NB4 (cell line): ENCODE results near the gene OPCML.

Source experiments
- CTCF ChIP-seq: IDR thresholded peaks from one replicate; pipeline ENCODE4 v1.5.1; 2012; ENCODE audit warnings: low read depth, low read length
- MYC ChIP-seq: IDR thresholded peaks from 2 replicates; pipeline ENCODE4 v1.6.1; 2011; ENCODE audit warnings: low read depth, low read length
- POLR2A ChIP-seq: IDR thresholded peaks from 2 replicates; pipeline ENCODE4 v1.6.1; 2011; ENCODE audit warnings: mild to moderate bottlenecking; ENCODE audit not compliant: insufficient read length; ENCODE audit errors: extremely low read depth
- TF ChIP-seq, protein P1 (sequence below): IDR thresholded peaks from 2 replicates; pipeline ENCODE4 v1.6.1; 2011; ENCODE audit warnings: low read depth, low read length

DNA sequence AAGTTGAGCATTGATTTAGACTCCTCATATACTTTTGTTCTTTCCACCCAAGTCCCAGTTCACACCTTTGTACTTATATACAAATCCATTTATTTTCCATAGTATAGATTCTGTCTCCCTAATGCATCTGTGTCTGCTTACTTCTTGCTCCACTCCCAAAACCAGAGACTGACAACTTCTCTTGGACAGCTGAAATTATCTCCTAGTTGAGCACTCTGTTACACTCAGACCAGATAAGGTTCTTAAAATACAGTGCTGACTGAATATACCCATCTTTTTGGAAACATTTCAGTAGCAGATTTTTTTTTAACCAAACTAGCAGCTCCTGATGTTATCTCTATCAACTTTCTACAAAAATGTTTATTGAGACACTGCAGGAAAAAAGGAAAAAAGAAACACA lies 106.3 kb downstream of the OPCML start:
- TF ChIP-seq CTCF, result no peak
- TF ChIP-seq, protein P1, sequence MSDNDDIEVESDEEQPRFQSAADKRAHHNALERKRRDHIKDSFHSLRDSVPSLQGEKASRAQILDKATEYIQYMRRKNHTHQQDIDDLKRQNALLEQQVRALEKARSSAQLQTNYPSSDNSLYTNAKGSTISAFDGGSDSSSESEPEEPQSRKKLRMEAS, result no peak
- no peak for TF ChIP-seq POLR2A
- TF ChIP-seq MYC, result no peak
